HCT116 (cell line): ENCODE results near the gene MBOAT1. TPM values are rescaled to one million over a fixed set of nuclear protein-coding genes. Genes with fewer than 3 reads are reported as not detected.

Experiments
- ATAC-seq: fragments of 200-7000 bp; cut with Tn5 transposase; 2 replicates; pipeline ENCODE4 v1.9.1; 2020; ENCODE audit warnings: mild to moderate bottlenecking, moderate library complexity
- BruUV-seq: library from RNA; stranded (reverse); fragments of 400-500 nt; replicated peaks from 2 replicates; lab custom pipeline; 2021; lab: Mats Ljungman, UMichigan
- CTCF ChIA-PET: fragments of 300-600 bp; sonication (Branson Sonifier 250); formaldehyde crosslinking; loops from one replicate; lab custom pipeline; 2021; ENCODE audit warnings: antibody characterized with exemption; lab: Charles Lee
- POLR2A ChIA-PET: fragments of 300-600, 350-600 bp; sonication (Branson Sonifier 250); formaldehyde crosslinking; loops from one replicate; lab custom pipeline; 2021; ENCODE audit warnings: antibody characterized with exemption; lab: Charles Lee
- RAD21 ChIA-PET, 2 experiments: fragments of 300-600 bp; sonication (Branson Sonifier 250); formaldehyde crosslinking; loops; one replicate each; lab custom pipeline; 2023; ENCODE audit warnings: low total read pairs in 2 of 2; ENCODE audit not compliant: uncharacterized antibody in 2 of 2, unreplicated experiment in 2 of 2, low non-redundant PET in 1 of 2; lab: Charles Lee
- DNase-seq: peaks from one replicate; pipeline ENCODE4 v3.0.0-alpha.2; 2010; ENCODE audit warnings: low read depth, low spot score
- H2AFZ ChIP-seq: fragments of 200-600 bp; shearing (Covaris generic), sonication (generic); 2 replicates; pipeline ENCODE4 v1.6.1; 2017; ENCODE audit warnings: low read depth, mixed run types, mixed read lengths, antibody characterized with exemption, low read length; ENCODE audit not compliant: poor library complexity, severe bottlenecking
- H3K27ac ChIP-seq: 2 replicates; pipeline ENCODE4 v1.5.1; 2012; ENCODE audit warnings: low read depth, low read length
- H3K27me3 ChIP-seq: fragments of 200-600 bp; sonication (generic); 2 replicates; pipeline ENCODE4 v1.6.1; 2016; ENCODE audit warnings: mixed run types, low read length, mixed read lengths; ENCODE audit not compliant: insufficient read depth
- H3K36me3 ChIP-seq, 2 experiments: fragments of 200-500 bp in 1 of 2; fragments of 200-600 bp in 1 of 2; sonication (Bioruptor generic) in 1 of 2; sonication (generic) in 1 of 2; 2 replicates each; pipeline versions ENCODE4 v1.5.1 to v1.6.1; 2014 to 2016; ENCODE audit warnings: low read length in 2 of 2, inconsistent platforms in 1 of 2, mixed read lengths in 1 of 2, mixed run types in 1 of 2; ENCODE audit not compliant: insufficient read depth in 2 of 2, control insufficient read depth in 1 of 2
- H3K4me1 ChIP-seq, 2 experiments: fragments of 200-600 bp in 1 of 2; sonication (generic) in 1 of 2; 2 replicates each; pipeline versions ENCODE4 v1.5.1 to v1.6.1; 2012 to 2017; ENCODE audit warnings: low read length in 2 of 2, inconsistent platforms in 1 of 2, mild to moderate bottlenecking in 1 of 2, mixed read lengths in 1 of 2, mixed run types in 1 of 2, moderate library complexity in 1 of 2; ENCODE audit not compliant: insufficient read depth in 2 of 2, control insufficient read depth in 1 of 2
- H3K4me2 ChIP-seq: fragments of 200-600 bp; sonication (generic); 2 replicates; pipeline ENCODE4 v1.6.1; 2017; ENCODE audit warnings: mixed run types, low read length, mixed read lengths
- H3K4me3 ChIP-seq, 2 experiments: fragments of 200-600 bp in 1 of 2; sonication (generic) in 1 of 2; replicated peaks in 1 of 2; 2 replicates each; pipeline ENCODE4 v1.5.1; 2011 to 2016; ENCODE audit warnings: low read length in 2 of 2, control low read depth in 1 of 2, low read depth in 1 of 2, mild to moderate bottlenecking in 1 of 2, mixed read lengths in 1 of 2, mixed run types in 1 of 2
- H3K79me2 ChIP-seq: fragments of 200-600 bp; sonication (generic); 2 replicates; pipeline ENCODE4 v1.6.1; 2017; ENCODE audit warnings: mild to moderate bottlenecking, mixed run types, low read length, moderate library complexity, mixed read lengths; ENCODE audit not compliant: insufficient read depth
- H3K9ac ChIP-seq: fragments of 200-600 bp; sonication (generic); 2 replicates; pipeline ENCODE4 v1.6.1; 2016; ENCODE audit warnings: low read length, mixed read lengths
- H3K9me2 ChIP-seq: fragments of 200-600 bp; sonication (generic), shearing (Covaris generic); 2 replicates; pipeline ENCODE4 v1.6.1; 2017; ENCODE audit warnings: mixed run types, mild to moderate bottlenecking, moderate library complexity; ENCODE audit not compliant: insufficient read depth
- H3K9me3 ChIP-seq, 2 experiments: fragments of 200-500 bp in 1 of 2; fragments of 200-600 bp in 1 of 2; sonication (Bioruptor generic) in 1 of 2; sonication (generic) in 1 of 2; 2 replicates each; pipeline ENCODE4 v1.6.1; 2014 to 2017; ENCODE audit warnings: low read length in 2 of 2, mixed read lengths in 2 of 2, inconsistent platforms in 1 of 2, low read depth in 1 of 2, mild to moderate bottlenecking in 1 of 2, mixed run types in 1 of 2, moderate library complexity in 1 of 2; ENCODE audit not compliant: control insufficient read depth in 1 of 2, insufficient read depth in 1 of 2
- H4K20me1 ChIP-seq: fragments of 200-600 bp; sonication (generic), shearing (Covaris generic); 2 replicates; pipeline ENCODE4 v1.6.1; 2017; ENCODE audit warnings: mixed run types, mild to moderate bottlenecking, moderate library complexity; ENCODE audit not compliant: insufficient read depth
- ATF3 ChIP-seq: IDR thresholded peaks from 2 replicates; pipeline ENCODE4 v1.6.1; 2012
- CBX3 ChIP-seq: IDR thresholded peaks from 2 replicates; pipeline ENCODE4 v1.6.1; 2012; ENCODE audit warnings: low read depth
- CTCF ChIP-seq, 3 experiments: fragments of 200-600 bp in 1 of 3; sonication (generic) in 1 of 3; IDR thresholded peaks in 2 of 3; conservative IDR thresholded peaks in 1 of 3; 2 replicates each; pipeline ENCODE4 v1.5.1; 2012 to 2017; ENCODE audit warnings: low read depth in 2 of 3, low read length in 2 of 3, antibody characterized with exemption in 1 of 3, borderline replicate concordance in 1 of 3, control low read depth in 1 of 3, mild to moderate bottlenecking in 1 of 3, mixed read lengths in 1 of 3, mixed run types in 1 of 3, moderate library complexity in 1 of 3; ENCODE audit not compliant: insufficient read depth in 1 of 3
- EGR1 ChIP-seq: IDR thresholded peaks from 2 replicates; pipeline ENCODE4 v1.6.1; 2012; ENCODE audit warnings: low read depth
- ELF1 ChIP-seq: IDR thresholded peaks from 2 replicates; pipeline ENCODE4 v1.6.1; 2012; ENCODE audit warnings: low read depth, borderline replicate concordance
- EZH2 ChIP-seq: fragments of 200-600 bp; sonication (generic); IDR thresholded peaks from 2 replicates; pipeline ENCODE4 v1.6.1; 2017; ENCODE audit warnings: antibody characterized with exemption, mixed run types
- EZH2phosphoT487 ChIP-seq: fragments of 200-600 bp; IDR thresholded peaks from 2 replicates; pipeline ENCODE4 v1.6.1; 2018; ENCODE audit warnings: antibody characterized with exemption, borderline replicate concordance
- FOSL1 ChIP-seq: IDR thresholded peaks from 2 replicates; pipeline ENCODE4 v1.6.1; 2012; ENCODE audit warnings: low read depth
- JUND ChIP-seq: IDR thresholded peaks from 2 replicates; pipeline ENCODE4 v1.6.1; 2012
- MAX ChIP-seq: IDR thresholded peaks from 2 replicates; pipeline ENCODE4 v1.6.1; 2012
- POLR2A ChIP-seq: IDR thresholded peaks from 2 replicates; pipeline ENCODE4 v1.7.0; 2011; ENCODE audit warnings: borderline replicate concordance; ENCODE audit not compliant: insufficient read depth, insufficient read length; ENCODE audit errors: extremely low read depth
- POLR2AphosphoS5 ChIP-seq: IDR thresholded peaks from 2 replicates; pipeline ENCODE4 v1.6.1; 2011; ENCODE audit warnings: mild to moderate bottlenecking, low read depth, low read length, moderate library complexity
- RAD21 ChIP-seq: IDR thresholded peaks from 2 replicates; pipeline ENCODE4 v1.6.1; 2012; ENCODE audit warnings: low read depth, mild to moderate bottlenecking
- REST ChIP-seq: IDR thresholded peaks from 2 replicates; pipeline ENCODE4 v1.6.1; 2012; ENCODE audit warnings: low read depth
- SIN3A ChIP-seq: IDR thresholded peaks from 2 replicates; pipeline ENCODE4 v1.6.1; 2012; ENCODE audit warnings: low read depth
- SRF ChIP-seq: IDR thresholded peaks from 2 replicates; pipeline ENCODE4 v1.6.1; 2012; ENCODE audit warnings: low read depth
- TCF7L2 ChIP-seq: IDR thresholded peaks from 2 replicates; pipeline ENCODE4 v1.7.0; 2011; ENCODE audit warnings: borderline replicate concordance, inconsistent platforms; ENCODE audit not compliant: insufficient read depth, insufficient read length; ENCODE audit errors: extremely low read depth
- YY1 ChIP-seq: IDR thresholded peaks from 2 replicates; pipeline ENCODE4 v1.6.1; 2011; ENCODE audit warnings: low read length, low read depth, moderate library complexity, mild to moderate bottlenecking; ENCODE audit not compliant: insufficient replicate concordance; ENCODE audit errors: extremely low read depth
- ZBTB33 ChIP-seq: IDR thresholded peaks from 2 replicates; pipeline ENCODE4 v1.6.1; 2011; ENCODE audit warnings: mild to moderate bottlenecking, low read length, moderate library complexity; ENCODE audit not compliant: insufficient replicate concordance; ENCODE audit errors: extremely low read depth
- ZNF274 ChIP-seq: fragments of 200-500 bp; sonication (Bioruptor generic); IDR thresholded peaks from 2 replicates; pipeline ENCODE4 v1.6.1; 2014; ENCODE audit warnings: mild to moderate bottlenecking, low read depth, low read length, inconsistent platforms
- intact Hi-C: fragments of 100-400 bp; cut with micrococcal nuclease; formaldehyde crosslinking; loops from 2 replicates; pipeline ENCODE4 v1.10.0; 2022
- total RNA-seq: library from RNA; stranded (reverse); gene quantifications from one replicate; pipeline ENCODE4 v1.2.1, GENCODE V29; 2021; ENCODE audit not compliant: unreplicated experiment

Gene MBOAT1
- total RNA-seq, 1 experiment from 2014 or later, result 11.7 TPM

- Histone ChIP-seq H3K9ac (no peak overlapping the region), H4K20me1 (no peaks in the 10 kb centered on the region), H3K27ac (no peak overlapping the region), H3K4me3 (no peak overlapping the region), H3K79me2 (no peaks in the 10 kb centered on the region), H3K4me1 (no peaks in the 10 kb centered on the region), H3K9me3 (no peaks in the 10 kb centered on the region), H3K4me2 (no peak overlapping the region), H3K36me3 (no peaks in the 10 kb centered on the region), H2AFZ (no peak overlapping the region), H3K27me3 (no peaks in the 10 kb centered on the region), H3K9me2 (no peaks in the 10 kb centered on the region)
- POLR2A ChIA-PET, result no interaction called here
- no TSS peak for BruUV-seq
- CTCF ChIA-PET, result interaction anchor here (0.7 to 2.1 kb wide), 13 partner anchors 11 to 1529 kb away, joined by 3 to 21 read pairs (median 5); no protein-coding TSS in a partner anchor
- TF ChIP-seq SRF, result no peak
- TF ChIP-seq JUND, result no peak
- no peak for TF ChIP-seq ZNF274
- TF ChIP-seq YY1, result no peak
- TF ChIP-seq ELF1, result no peak
- no peak for TF ChIP-seq MAX
- TF ChIP-seq RAD21, result no peak
- TF ChIP-seq SIN3A, result no peak
- no peak for TF ChIP-seq CTCF (IDR thresholded peaks at IDR 0.05 in 2 of 3, conservative IDR thresholded peaks at IDR 0.05 in 1 of 3; ENCODE audit: borderline replicate concordance in 1 of 3, insufficient read depth in 1 of 3, low read depth in 2 of 3, low read length in 2 of 3)
- TF ChIP-seq POLR2A, result no peak
- no peak for TF ChIP-seq EGR1
- no peak for TF ChIP-seq ZBTB33
- TF ChIP-seq POLR2AphosphoS5, result no peak
- TF ChIP-seq TCF7L2, result no peak
- no peak for TF ChIP-seq CBX3
- no peak for TF ChIP-seq EZH2
- no peak for TF ChIP-seq EZH2phosphoT487
- TF ChIP-seq ATF3, result no peak
- TF ChIP-seq REST, result no peak
- TF ChIP-seq FOSL1, result no peak
- intact Hi-C loops, result loop anchor here (1.0 to 10.0 kb wide), 8 partner anchors 184 to 1731 kb away; no protein-coding TSS in a partner anchor
- DNase-seq, result no peak
- no peak for ATAC-seq
- RAD21 ChIA-PET, result interaction anchor here (0.6 to 1.2 kb wide), 3 partner anchors 222 to 1058 kb away, joined by 4 to 6 read pairs (median 4); no protein-coding TSS in a partner anchor
Measured at GRCh38 chr6:20055916-20056315, 156.4 kb downstream of the MBOAT1 start.
